A549 treated with dexamethasone at 1 μM for 4 hours (cell line): ENCODE measurements around the gene ALX3. TPM values are rescaled to one million over a fixed set of nuclear protein-coding genes. Genes with fewer than 3 reads are reported as not detected.

Source experiments
- total RNA-seq: library from RNA; stranded (reverse); fragments of 200-300 nt; extraction: Qiagen RNA extraction; gene quantifications from 5 replicates; pipeline ENCODE4 v1.2.3, GENCODE V29; 2022

ALX3 gene
- total RNA-seq, result not detected in 5 replicates

DNA sequence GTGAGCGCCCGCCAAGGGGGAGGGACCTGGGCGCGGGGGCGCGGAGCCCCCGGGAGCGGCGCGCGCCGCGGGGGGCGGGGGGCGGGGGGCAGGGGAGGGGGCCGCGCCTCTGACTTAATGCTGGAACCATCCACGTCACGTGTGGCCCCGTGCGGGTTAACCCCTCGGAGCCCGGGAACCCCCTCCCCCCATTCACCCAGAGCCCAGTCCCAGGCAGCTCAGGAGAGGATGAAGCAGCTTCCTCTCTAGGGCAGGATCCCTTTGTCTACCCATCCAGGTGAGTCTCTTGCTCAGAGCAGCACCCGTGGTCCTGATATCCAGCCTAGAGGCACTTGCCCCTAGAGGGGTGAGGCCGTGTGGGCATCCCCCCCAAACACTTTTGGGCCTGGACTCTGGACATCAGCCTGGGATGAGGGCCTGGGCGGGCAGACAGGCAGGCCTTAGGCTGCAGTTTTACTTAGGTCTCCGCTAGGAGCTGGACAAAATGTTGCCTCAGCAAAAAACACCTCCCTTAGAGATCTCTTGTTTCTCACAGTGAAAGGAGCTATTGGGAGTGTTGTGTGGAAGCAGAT, at the start of gene ALX3:
Gene ALX3, minus strand, starts transcription at position 2 of the 572 bp plus-strand sequence. CDS start 60 bp downstream, outside the sequence.

DNA sequence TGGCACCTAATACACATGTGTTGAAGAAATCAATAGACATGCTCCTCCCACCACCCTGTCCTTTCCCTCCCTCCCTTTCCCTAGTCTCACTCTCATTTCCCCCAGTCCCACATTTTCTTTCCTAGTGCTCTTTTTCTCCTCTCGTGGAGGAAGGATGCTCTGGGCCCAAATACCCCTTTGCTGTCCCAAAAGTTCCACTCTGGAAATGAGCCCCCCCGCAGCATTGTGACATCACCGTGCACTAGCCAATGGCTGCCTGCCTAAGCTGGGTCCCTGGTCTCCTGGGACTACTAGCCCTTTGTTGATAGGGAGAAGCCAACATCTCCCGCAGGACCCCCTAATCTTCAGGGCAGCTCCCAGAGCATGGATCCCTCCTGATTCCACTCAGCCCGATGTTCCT, 41.7 kb upstream of the ALX3 start, which contains the start of gene UBL4B:
Gene UBL4B, plus strand, starts transcription at position 301 of the 400 bp plus-strand sequence. Its CDS starts 92 bp downstream, at position 393.

GRCh38 chr1:110034451-110035235, 35.8 kb downstream of the ALX3 start, which contains the start of gene STRIP1:
TSS of gene STRIP1 (plus strand) at chr1:110034624. CDS start at chr1:110034638, 14 bp downstream.

Other genes with a start within 250 kb of the ALX3 start
- 12.5 to 17.2 TPM (median 16.2 TPM) in 5 replicates for gene CSF1, start 159.8 kb downstream of the ALX3 start, total RNA-seq
- gene AHCYL1, start 85.9 kb downstream of the ALX3 start, total RNA-seq, result 41.7 to 64.0 TPM (median 56.3 TPM) in 5 replicates
- 10.7 to 14.9 TPM (median 12.5 TPM) in 5 replicates for gene STRIP1, start 36.0 kb downstream of the ALX3 start, total RNA-seq
- gene UBL4B, start 41.8 kb upstream of the ALX3 start, total RNA-seq, result not detected in 5 replicates
- 3.4 to 6.5 TPM (median 5.3 TPM) in 5 replicates for gene SLC6A17, start 79.8 kb upstream of the ALX3 start, total RNA-seq
- gene KCNC4, start 139.6 kb upstream of the ALX3 start, total RNA-seq, result 2.0 to 4.5 TPM (median 3.6 TPM) in 5 replicates